A549 (cell line): ENCODE data around the gene YPEL1. TPM values are rescaled to one million over a fixed set of nuclear protein-coding genes. Genes with fewer than 3 reads are reported as not detected.
"Not testable (repeated sequence)": the region's sequence is repeated elsewhere in the genome, so short reads cannot be mapped to it uniquely, and the experiment has no call there.

Source experiments
- ATAC-seq, 2 experiments: fragments of 200-7000 bp in 1 of 2; fragments of >200 bp in 1 of 2; cut with Nextera tagmentation in 1 of 2; cut with Tn5 transposase in 1 of 2; 3 replicates each; pipeline versions ENCODE4 v1.8.0 to v1.9.1; 2018 to 2020; ENCODE audit warnings: mild to moderate bottlenecking in 1 of 2, moderate library complexity in 1 of 2
- CTCF ChIA-PET: fragments of 300-600 bp; sonication (Branson Sonifier 250); formaldehyde crosslinking; extraction: SDS; loops from one replicate; lab custom pipeline; 2021; ENCODE audit warnings: antibody characterized with exemption, inconsistent platforms; lab: Yijun Ruan, JAX
- POLR2A ChIA-PET: fragments of 350-600 bp; formaldehyde crosslinking; extraction: SDS; loops from one replicate; lab custom pipeline; 2021; ENCODE audit warnings: antibody characterized with exemption, inconsistent platforms; lab: Yijun Ruan, JAX
- DNase-seq, 2 experiments: peaks; one replicate each; pipeline versions ENCODE4 v3.0.0 to v3.0.0-alpha.2; 2011 to 2016; ENCODE audit warnings: low read depth in 1 of 2, low spot score in 1 of 2
- FAIRE-seq: peaks from 2 replicates; lab custom pipeline; 2011; peaks lifted over from hg19 to GRCh38; lab: Jason Lieb, UNC
- H3K27ac ChIP-seq, 2 experiments: fragments of >200 bp; sonication (Bioruptor Twin); formaldehyde crosslinking; 3 replicates each; pipeline ENCODE4 v1.5.1; 2016 to 2017
- H3K4me1 ChIP-seq: fragments of >200 bp; sonication (Bioruptor Twin); formaldehyde crosslinking; 3 replicates; pipeline ENCODE4 v1.6.1; 2016
- H3K4me2 ChIP-seq: fragments of >200 bp; sonication (Bioruptor Twin); formaldehyde crosslinking; 3 replicates; pipeline ENCODE4 v1.6.1; 2016
- H3K4me3 ChIP-seq: fragments of >200 bp; sonication (Bioruptor Twin); formaldehyde crosslinking; 3 replicates; pipeline ENCODE4 v1.5.1; 2016
- H3K9me3 ChIP-seq: fragments of >200 bp; sonication (Bioruptor Twin); formaldehyde crosslinking; 3 replicates; pipeline ENCODE4 v1.6.1; 2016
- BHLHE40 ChIP-seq: IDR thresholded peaks from 2 replicates; pipeline ENCODE4 v1.6.1; 2012; ENCODE audit warnings: low read depth, low read length, inconsistent platforms
- CBX8 ChIP-seq: fragments of 200-600 bp; sonication (generic); IDR thresholded peaks from 2 replicates; pipeline ENCODE4 v1.6.1; 2016
- CEBPB ChIP-seq, 2 experiments: fragments of >200 bp in 1 of 2; sonication (Bioruptor Twin) in 1 of 2; formaldehyde crosslinking in 1 of 2; IDR thresholded peaks; 2 replicates each; pipeline ENCODE4 v1.6.1; 2012 to 2016
- ESRRA ChIP-seq: fragments of 150-350 bp; IDR thresholded peaks from 2 replicates; pipeline ENCODE4 v1.6.1; 2014; ENCODE audit warnings: mild to moderate bottlenecking, low read length, borderline replicate concordance
- FOSL2 ChIP-seq, 2 experiments: fragments of 450-650 bp in 1 of 2; fragments of >200 bp in 1 of 2; sonication (Bioruptor Twin) in 1 of 2; formaldehyde crosslinking; IDR thresholded peaks; 2 replicates each; pipeline versions ENCODE4 v1.5.0 to v1.6.1; 2016 to 2020; ENCODE audit warnings: mild to moderate bottlenecking in 1 of 2, moderate library complexity in 1 of 2
- HOXA7 ChIP-seq: fragments of 250-450 bp; sonication (Bioruptor Pico); IDR thresholded peaks from 2 replicates; pipeline ENCODE4 v1.5.0; 2020; ENCODE audit warnings: mild to moderate bottlenecking, moderate library complexity
- HOXB5 ChIP-seq: fragments of 250-450 bp; sonication (Bioruptor Pico); IDR thresholded peaks from 2 replicates; pipeline ENCODE4 v1.5.0; 2020; ENCODE audit warnings: mild to moderate bottlenecking, moderate library complexity
- JUN ChIP-seq, 2 experiments: fragments of >200 bp; sonication (Bioruptor Twin); formaldehyde crosslinking; IDR thresholded peaks; 2 replicates in 1 of 2; 3 replicates in 1 of 2; pipeline ENCODE4 v1.6.1; 2016 to 2017
- KDM5A ChIP-seq: fragments of 200-600 bp; sonication (generic); IDR thresholded peaks from 2 replicates; pipeline ENCODE4 v1.6.1; 2016; ENCODE audit warnings: antibody characterized with exemption, mild to moderate bottlenecking
- MAFK ChIP-seq: fragments of 450-650 bp; IDR thresholded peaks from 2 replicates; pipeline ENCODE4 v1.6.1; 2014; ENCODE audit not compliant: partially characterized antibody
- MAZ ChIP-seq: fragments of 150-350 bp; IDR thresholded peaks from 2 replicates; pipeline ENCODE4 v1.6.1; 2014; ENCODE audit warnings: antibody characterized with exemption, low read depth, low read length, borderline replicate concordance
- NPAS2 ChIP-seq: fragments of 250-450 bp; sonication (Bioruptor Pico); IDR thresholded peaks from 2 replicates; pipeline ENCODE4 v1.8.0; 2022; ENCODE audit warnings: mild to moderate bottlenecking, moderate library complexity, borderline replicate concordance
- POLR2A ChIP-seq: IDR thresholded peaks from 2 replicates; pipeline ENCODE4 v1.6.1; 2012; ENCODE audit warnings: mild to moderate bottlenecking, low read length
- RCOR1 ChIP-seq: fragments of 150-350 bp; IDR thresholded peaks from 2 replicates; pipeline ENCODE4 v1.6.1; 2014; ENCODE audit warnings: antibody characterized with exemption, low read length, low read depth
- SMC3 ChIP-seq: fragments of >200 bp; sonication (Bioruptor Twin); formaldehyde crosslinking; IDR thresholded peaks from 3 replicates; pipeline ENCODE4 v1.6.1; 2018; ENCODE audit warnings: inconsistent platforms
- SREBF2 ChIP-seq: fragments of 450-650 bp; IDR thresholded peaks from 2 replicates; pipeline ENCODE4 v1.6.1; 2014; ENCODE audit warnings: mild to moderate bottlenecking, moderate library complexity
- ZNF302 ChIP-seq: fragments of 250-450 bp; sonication (Bioruptor Pico); IDR thresholded peaks from 2 replicates; pipeline ENCODE4 v1.9.0; 2021; ENCODE audit warnings: inconsistent platforms, mild to moderate bottlenecking, moderate library complexity
- WGBS: methylation state at CpG from one replicate; pipeline ENCODE4 v1.1.6; 2017; ENCODE audit errors: missing lambda C conversion rate; 5-methylcytosine and 5-hydroxymethylcytosine counted together
- polyA plus RNA-seq, 4 experiments: library from polyadenylated mRNA; depleted of rRNA in 3 of 4; stranded (reverse); fragments of >200 nt; fragmentation: RNase III in 1 of 4; extraction: RNeasy Plus Mini Kit Qiagen cat#74134 plus additional on column Dnase treatment in 1 of 4; gene quantifications; 2 replicates in 3 of 4; 3 replicates in 1 of 4; pipeline ENCODE4 v1.2.3, GENCODE V29; 2011 to 2017
- TF ChIP-seq, protein P1 (sequence below): IDR thresholded peaks from 2 replicates; pipeline ENCODE4 v1.6.1; 2012; ENCODE audit warnings: low read depth, borderline replicate concordance
- TF ChIP-seq, protein P2 (sequence below): fragments of 450-650 bp; IDR thresholded peaks from 2 replicates; pipeline ENCODE4 v1.6.1; 2014; ENCODE audit warnings: antibody characterized with exemption
- TF ChIP-seq, protein P3 (sequence below): fragments of >200 bp; sonication (Bioruptor Twin); formaldehyde crosslinking; IDR thresholded peaks from 3 replicates; pipeline ENCODE4 v1.6.1; 2016
- TF ChIP-seq, protein P4 (sequence below): fragments of 150-350 bp; IDR thresholded peaks from 2 replicates; pipeline ENCODE4 v1.6.1; 2014; ENCODE audit warnings: low read depth, mild to moderate bottlenecking, low read length
- TF ChIP-seq, protein P5 (sequence below): fragments of 200-600 bp; sonication (generic); IDR thresholded peaks from 2 replicates; pipeline ENCODE4 v1.6.1; 2016; ENCODE audit warnings: antibody characterized with exemption, mild to moderate bottlenecking, moderate library complexity

Gene YPEL1
- polyA plus RNA-seq, 2 of the 4 experiments (the other 2 are of a cell fraction) = 0.22 to 0.59 TPM

DNA sequence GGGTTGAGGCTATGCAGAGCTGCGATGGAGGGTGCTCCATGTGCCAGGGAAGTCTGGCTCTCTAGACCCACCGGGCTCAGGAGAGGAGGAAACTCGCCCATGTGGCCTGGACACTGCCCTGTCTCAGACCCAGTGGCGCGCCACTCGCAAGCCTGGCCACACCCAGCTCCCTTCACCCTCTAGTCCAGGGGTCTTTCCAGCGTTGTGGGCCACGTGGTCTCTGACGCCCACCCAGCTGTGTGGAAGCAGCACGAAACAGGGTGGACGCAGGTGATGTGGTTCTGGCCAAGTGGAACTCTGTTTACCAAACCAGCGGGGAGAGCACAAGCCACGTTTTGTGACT, 41.6 kb downstream of the YPEL1 start:
- no peak for ATAC-seq
- POLR2A ChIA-PET = no interaction called here
- H3K4me1 ChIP-seq = no peaks in the 10 kb centered on the region
- H3K9me3 ChIP-seq = no peaks in the 10 kb centered on the region
- no peak for FAIRE-seq
- 93% methylated on average over 12 of the region's 13 CpGs for WGBS
- TF ChIP-seq POLR2A (no peak), ESRRA (no peak)
- TF ChIP-seq, all 56 proteins: peak for 0
- CTCF ChIA-PET = no interaction called here
- DNase-seq = no peak
- no peak overlapping the region for H3K4me2 ChIP-seq
- H3K4me3 ChIP-seq = no peak overlapping the region
- H3K27ac ChIP-seq = no peak overlapping the region

DNA sequence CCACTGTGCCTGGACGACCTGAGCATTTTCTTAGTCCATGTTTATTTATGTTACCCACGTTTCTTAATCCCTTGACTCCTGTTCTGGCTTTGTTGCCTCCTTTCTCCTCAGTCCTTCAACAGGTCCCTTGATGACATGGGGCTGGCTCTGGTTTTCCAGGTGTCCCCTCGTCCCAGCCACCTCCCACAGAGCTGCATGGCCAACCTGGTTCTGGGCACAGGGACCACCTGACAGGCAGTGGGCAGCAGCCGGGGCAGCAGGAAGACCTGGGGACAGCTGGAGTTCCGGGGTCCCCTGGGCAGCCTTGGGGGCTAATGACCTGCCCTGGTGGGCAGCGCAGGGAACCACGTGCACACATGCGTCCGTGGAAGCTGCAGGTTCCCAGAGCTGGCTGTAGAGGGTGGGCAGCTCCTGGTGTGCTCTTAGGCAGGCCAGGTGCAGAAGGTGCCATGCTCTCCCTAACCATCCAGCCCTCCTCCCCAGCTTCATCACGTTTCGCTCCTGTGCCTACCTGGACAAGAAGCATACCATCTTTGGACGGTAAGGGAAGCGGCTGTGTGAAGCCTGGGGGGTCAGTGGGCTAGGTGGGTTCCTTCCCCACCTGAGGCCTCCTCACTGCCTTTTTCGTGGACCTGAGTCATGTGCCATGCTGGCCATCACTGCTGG, 42.1 kb downstream of the YPEL1 start:
- TF ChIP-seq MAFK (no peak), HOXA7 (CRISPR knock-in tag) (no peak), ZNF302 (CRISPR knock-in tag) (no peak), RCOR1 (no peak), BHLHE40 (no peak), NPAS2 (CRISPR knock-in tag) (no peak), MAZ (no peak), FOSL2 (IDR thresholded peaks at IDR 0.05) (no peak), FOSL2 (CRISPR knock-in tag; IDR thresholded peaks at IDR 0.05) (no peak), CBX8 (no peak), KDM5A (no peak), SREBF2 (no peak), SMC3 (no peak), CEBPB (IDR thresholded peaks at IDR 0.05) (no peak), JUN (IDR thresholded peaks at IDR 0.05) (no peak), HOXB5 (CRISPR knock-in tag) (no peak)
- TF ChIP-seq, protein P1, sequence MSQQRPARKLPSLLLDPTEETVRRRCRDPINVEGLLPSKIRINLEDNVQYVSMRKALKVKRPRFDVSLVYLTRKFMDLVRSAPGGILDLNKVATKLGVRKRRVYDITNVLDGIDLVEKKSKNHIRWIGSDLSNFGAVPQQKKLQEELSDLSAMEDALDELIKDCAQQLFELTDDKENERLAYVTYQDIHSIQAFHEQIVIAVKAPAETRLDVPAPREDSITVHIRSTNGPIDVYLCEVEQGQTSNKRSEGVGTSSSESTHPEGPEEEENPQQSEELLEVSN = no peak
- TF ChIP-seq, protein P2, sequence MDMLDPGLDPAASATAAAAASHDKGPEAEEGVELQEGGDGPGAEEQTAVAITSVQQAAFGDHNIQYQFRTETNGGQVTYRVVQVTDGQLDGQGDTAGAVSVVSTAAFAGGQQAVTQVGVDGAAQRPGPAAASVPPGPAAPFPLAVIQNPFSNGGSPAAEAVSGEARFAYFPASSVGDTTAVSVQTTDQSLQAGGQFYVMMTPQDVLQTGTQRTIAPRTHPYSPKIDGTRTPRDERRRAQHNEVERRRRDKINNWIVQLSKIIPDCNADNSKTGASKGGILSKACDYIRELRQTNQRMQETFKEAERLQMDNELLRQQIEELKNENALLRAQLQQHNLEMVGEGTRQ = no peak
- TF ChIP-seq, protein P3, sequence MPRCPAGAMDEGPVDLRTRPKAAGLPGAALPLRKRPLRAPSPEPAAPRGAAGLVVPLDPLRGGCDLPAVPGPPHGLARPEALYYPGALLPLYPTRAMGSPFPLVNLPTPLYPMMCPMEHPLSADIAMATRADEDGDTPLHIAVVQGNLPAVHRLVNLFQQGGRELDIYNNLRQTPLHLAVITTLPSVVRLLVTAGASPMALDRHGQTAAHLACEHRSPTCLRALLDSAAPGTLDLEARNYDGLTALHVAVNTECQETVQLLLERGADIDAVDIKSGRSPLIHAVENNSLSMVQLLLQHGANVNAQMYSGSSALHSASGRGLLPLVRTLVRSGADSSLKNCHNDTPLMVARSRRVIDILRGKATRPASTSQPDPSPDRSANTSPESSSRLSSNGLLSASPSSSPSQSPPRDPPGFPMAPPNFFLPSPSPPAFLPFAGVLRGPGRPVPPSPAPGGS = no peak
- TF ChIP-seq, protein P4, sequence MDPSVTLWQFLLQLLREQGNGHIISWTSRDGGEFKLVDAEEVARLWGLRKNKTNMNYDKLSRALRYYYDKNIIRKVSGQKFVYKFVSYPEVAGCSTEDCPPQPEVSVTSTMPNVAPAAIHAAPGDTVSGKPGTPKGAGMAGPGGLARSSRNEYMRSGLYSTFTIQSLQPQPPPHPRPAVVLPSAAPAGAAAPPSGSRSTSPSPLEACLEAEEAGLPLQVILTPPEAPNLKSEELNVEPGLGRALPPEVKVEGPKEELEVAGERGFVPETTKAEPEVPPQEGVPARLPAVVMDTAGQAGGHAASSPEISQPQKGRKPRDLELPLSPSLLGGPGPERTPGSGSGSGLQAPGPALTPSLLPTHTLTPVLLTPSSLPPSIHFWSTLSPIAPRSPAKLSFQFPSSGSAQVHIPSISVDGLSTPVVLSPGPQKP = no peak
- TF ChIP-seq, protein P5, sequence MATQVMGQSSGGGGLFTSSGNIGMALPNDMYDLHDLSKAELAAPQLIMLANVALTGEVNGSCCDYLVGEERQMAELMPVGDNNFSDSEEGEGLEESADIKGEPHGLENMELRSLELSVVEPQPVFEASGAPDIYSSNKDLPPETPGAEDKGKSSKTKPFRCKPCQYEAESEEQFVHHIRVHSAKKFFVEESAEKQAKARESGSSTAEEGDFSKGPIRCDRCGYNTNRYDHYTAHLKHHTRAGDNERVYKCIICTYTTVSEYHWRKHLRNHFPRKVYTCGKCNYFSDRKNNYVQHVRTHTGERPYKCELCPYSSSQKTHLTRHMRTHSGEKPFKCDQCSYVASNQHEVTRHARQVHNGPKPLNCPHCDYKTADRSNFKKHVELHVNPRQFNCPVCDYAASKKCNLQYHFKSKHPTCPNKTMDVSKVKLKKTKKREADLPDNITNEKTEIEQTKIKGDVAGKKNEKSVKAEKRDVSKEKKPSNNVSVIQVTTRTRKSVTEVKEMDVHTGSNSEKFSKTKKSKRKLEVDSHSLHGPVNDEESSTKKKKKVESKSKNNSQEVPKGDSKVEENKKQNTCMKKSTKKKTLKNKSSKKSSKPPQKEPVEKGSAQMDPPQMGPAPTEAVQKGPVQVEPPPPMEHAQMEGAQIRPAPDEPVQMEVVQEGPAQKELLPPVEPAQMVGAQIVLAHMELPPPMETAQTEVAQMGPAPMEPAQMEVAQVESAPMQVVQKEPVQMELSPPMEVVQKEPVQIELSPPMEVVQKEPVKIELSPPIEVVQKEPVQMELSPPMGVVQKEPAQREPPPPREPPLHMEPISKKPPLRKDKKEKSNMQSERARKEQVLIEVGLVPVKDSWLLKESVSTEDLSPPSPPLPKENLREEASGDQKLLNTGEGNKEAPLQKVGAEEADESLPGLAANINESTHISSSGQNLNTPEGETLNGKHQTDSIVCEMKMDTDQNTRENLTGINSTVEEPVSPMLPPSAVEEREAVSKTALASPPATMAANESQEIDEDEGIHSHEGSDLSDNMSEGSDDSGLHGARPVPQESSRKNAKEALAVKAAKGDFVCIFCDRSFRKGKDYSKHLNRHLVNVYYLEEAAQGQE = no peak
- FAIRE-seq (no peak), ATAC-seq (no peak), DNase-seq (no peak)
- ChIA-PET POLR2A (no interaction called here), CTCF (interaction anchor here (0.6 kb wide), 1 partner anchor 378 kb away, joined by 3 read pairs; no protein-coding TSS in a partner anchor)
- Histone ChIP-seq H3K4me1 (no peaks in the 10 kb centered on the region), H3K9me3 (no peaks in the 10 kb centered on the region), H3K4me2 (no peak overlapping the region), H3K27ac (no peak overlapping the region), H3K4me3 (no peak overlapping the region)
- WGBS = 91% methylated on average over 9 of the region's 14 CpGs

DNA sequence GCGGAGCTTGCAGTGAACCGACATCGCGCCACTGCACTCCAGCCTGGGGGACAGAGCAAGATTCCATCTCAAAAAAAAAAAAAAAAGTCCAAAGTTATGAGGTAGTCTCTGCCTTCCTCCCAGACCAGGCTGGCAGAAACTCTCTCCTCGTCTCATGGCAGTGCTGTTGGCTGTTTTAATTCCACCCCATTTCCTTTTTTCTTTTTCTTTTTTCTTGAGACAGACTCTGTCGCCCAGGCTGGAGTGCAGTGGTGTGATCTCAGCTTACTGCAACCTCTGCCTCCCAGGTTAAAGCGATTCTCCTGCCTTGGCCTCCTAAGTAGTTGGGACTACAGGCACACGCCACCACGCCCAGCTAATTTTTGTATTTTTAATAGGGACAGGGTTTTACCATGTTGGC, 42.7 kb downstream of the YPEL1 start:
- POLR2A ChIA-PET, H3K9me3 ChIP-seq, ATAC-seq, FAIRE-seq, H3K4me3 ChIP-seq, H3K4me1 ChIP-seq, DNase-seq, H3K27ac ChIP-seq, H3K4me2 ChIP-seq: not testable (repeated sequence)
- CTCF ChIA-PET = interaction anchor here (0.6 kb wide), 1 partner anchor 379 kb away, joined by 3 read pairs; no protein-coding TSS in a partner anchor
- WGBS = 86% methylated on average over 9 of the region's 9 CpGs
